H1 (cell line): Measurements from ENCODE around the gene WEE1. TPM values are rescaled to one million over a fixed set of nuclear protein-coding genes. Genes with fewer than 3 reads are reported as not detected.
A peak's percentile ranks its signal among the peaks of the same experiment; 100 is the strongest.

ENCODE experiments used
- CTCF ChIA-PET: fragments of 300-600 bp; sonication (Branson Sonifier 250); formaldehyde crosslinking; loops from one replicate; lab custom pipeline; 2021; ENCODE audit not compliant: partially characterized antibody; lab: Charles Lee
- POLR2A ChIA-PET: fragments of 300-600 bp; sonication (Branson Sonifier 250); formaldehyde crosslinking; loops from one replicate; lab custom pipeline; 2021; ENCODE audit warnings: inconsistent platforms; ENCODE audit not compliant: partially characterized antibody; lab: Charles Lee
- DNase-seq, 2 experiments: peaks; one replicate each; pipeline versions ENCODE4 v3.0.0 to v3.0.0-alpha.2; 2010 to 2022; ENCODE audit warnings: low spot score in 2 of 2, low read depth in 1 of 2, mixed read lengths in 1 of 2
- FAIRE-seq: peaks from 2 replicates; lab custom pipeline; 2011; peaks lifted over from hg19 to GRCh38; lab: Jason Lieb, UNC
- H2AFZ ChIP-seq: 2 replicates; pipeline ENCODE4 v1.8.1; 2012; ENCODE audit warnings: low read length, inconsistent platforms
- H2AK5ac ChIP-seq: 2 replicates; pipeline ENCODE4 v1.6.1; 2013; ENCODE audit warnings: low read depth, low read length
- H2BK120ac ChIP-seq: replicated peaks from 2 replicates; pipeline ENCODE3; 2013; ENCODE audit warnings: low read depth, low read length, inconsistent platforms
- H2BK12ac ChIP-seq: 2 replicates; pipeline ENCODE4 v1.6.1; 2013; ENCODE audit warnings: low read depth, low read length
- H2BK15ac ChIP-seq: 2 replicates; pipeline ENCODE4 v1.6.1; 2013; ENCODE audit warnings: low read length
- H2BK20ac ChIP-seq: 2 replicates; pipeline ENCODE4 v1.6.1; 2013; ENCODE audit warnings: low read length
- H2BK5ac ChIP-seq: 2 replicates; pipeline ENCODE4 v1.6.1; 2013; ENCODE audit warnings: low read depth, low read length
- H3K14ac ChIP-seq: 2 replicates; pipeline ENCODE4 v1.6.1; 2013; ENCODE audit warnings: inconsistent platforms; ENCODE audit not compliant: insufficient read length
- H3K18ac ChIP-seq: 2 replicates; pipeline ENCODE4 v1.6.1; 2013; ENCODE audit warnings: low read length; ENCODE audit errors: extremely low read depth
- H3K23ac ChIP-seq: 2 replicates; pipeline ENCODE4 v1.6.1; 2013; ENCODE audit warnings: inconsistent platforms; ENCODE audit not compliant: insufficient read length
- H3K23me2 ChIP-seq: 2 replicates; pipeline ENCODE4 v1.6.1; 2013; ENCODE audit warnings: low read depth, low read length
- H3K27ac ChIP-seq: 2 replicates; pipeline ENCODE4 v1.6.1; 2011; ENCODE audit warnings: low read depth, low read length, inconsistent platforms
- H3K27me3 ChIP-seq, 4 experiments: replicated peaks in 1 of 4; 1 replicate in 1 of 4; 2 replicates in 3 of 4; pipeline versions ENCODE4 v1.6.1 to v1.8.1; 2011 to 2013; ENCODE audit warnings: low read length in 3 of 4, mild to moderate bottlenecking in 3 of 4, inconsistent platforms in 2 of 4, mixed read lengths in 2 of 4, moderate library complexity in 1 of 4; ENCODE audit not compliant: control insufficient read depth in 3 of 4, insufficient read depth in 3 of 4; ENCODE audit errors: extremely low read depth in 1 of 4
- H3K36me3 ChIP-seq, 4 experiments: 2 replicates each; pipeline versions ENCODE4 v1.6.1 to v1.8.1; 2011 to 2013; ENCODE audit warnings: mild to moderate bottlenecking in 4 of 4, low read length in 3 of 4, moderate library complexity in 2 of 4, control low read depth in 1 of 4, inconsistent platforms in 1 of 4; ENCODE audit not compliant: insufficient read depth in 4 of 4, control insufficient read depth in 2 of 4
- H3K4ac ChIP-seq: replicated peaks from 2 replicates; pipeline ENCODE3; 2013; ENCODE audit warnings: low read length, low read depth, mixed read lengths, inconsistent platforms; ENCODE audit not compliant: insufficient read length
- H3K4me1 ChIP-seq, 4 experiments: replicated peaks in 1 of 4; 1 replicate in 1 of 4; 2 replicates in 3 of 4; pipeline versions ENCODE4 v1.6.1 to v1.8.1; 2011 to 2013; ENCODE audit warnings: low read length in 3 of 4, inconsistent platforms in 2 of 4, mixed read lengths in 1 of 4; ENCODE audit not compliant: insufficient read depth in 4 of 4, control insufficient read depth in 3 of 4
- H3K4me2 ChIP-seq, 2 experiments: 2 replicates each; pipeline versions ENCODE4 v1.6.1 to v1.8.1; 2011 to 2013; ENCODE audit warnings: low read depth in 2 of 2, low read length in 2 of 2, control low read depth in 1 of 2, inconsistent platforms in 1 of 2, mild to moderate bottlenecking in 1 of 2; ENCODE audit not compliant: insufficient read depth in 1 of 2
- H3K4me3 ChIP-seq, 4 experiments: fragments of 200-600, 300-600 bp in 1 of 4; sonication (generic), shearing (Covaris generic), sonication (Bioruptor Twin) in 1 of 4; 2 replicates each; pipeline versions ENCODE4 v1.5.1 to v1.8.1; 2011 to 2016; ENCODE audit warnings: low read length in 4 of 4, low read depth in 3 of 4, control low read depth in 2 of 4, inconsistent platforms in 2 of 4, mild to moderate bottlenecking in 2 of 4, mixed read lengths in 1 of 4, moderate library complexity in 1 of 4; ENCODE audit not compliant: insufficient read depth in 2 of 4; ENCODE audit errors: extremely low read depth in 1 of 4
- H3K56ac ChIP-seq: replicated peaks from 2 replicates; pipeline ENCODE3; 2013; ENCODE audit warnings: low read depth, mild to moderate bottlenecking, mixed read lengths, low read length, inconsistent platforms; ENCODE audit not compliant: insufficient read length
- H3K79me1 ChIP-seq: 2 replicates; pipeline ENCODE4 v1.6.1; 2013; ENCODE audit warnings: low read depth, low read length, control low read depth
- H3K79me2 ChIP-seq, 2 experiments: 2 replicates each; pipeline versions ENCODE4 v1.6.1 to v1.8.1; 2012 to 2013; ENCODE audit warnings: low read length in 2 of 2, mild to moderate bottlenecking in 2 of 2, inconsistent platforms in 1 of 2; ENCODE audit not compliant: insufficient read depth in 2 of 2, control insufficient read depth in 1 of 2
- H3K9ac ChIP-seq, 4 experiments: replicated peaks in 1 of 4; 1 replicate in 1 of 4; 2 replicates in 3 of 4; pipeline versions ENCODE4 v1.6.1 to v1.8.1; 2011 to 2013; ENCODE audit warnings: low read depth in 3 of 4, low read length in 3 of 4, control low read depth in 2 of 4, mild to moderate bottlenecking in 2 of 4, moderate library complexity in 2 of 4, inconsistent platforms in 1 of 4; ENCODE audit errors: extremely low read depth in 1 of 4
- H3K9me3 ChIP-seq, 2 experiments: 2 replicates each; pipeline versions ENCODE4 v1.6.1 to v1.8.1; 2012 to 2013; ENCODE audit warnings: mild to moderate bottlenecking in 2 of 2, moderate library complexity in 2 of 2, control low read depth in 1 of 2, inconsistent platforms in 1 of 2, low read depth in 1 of 2, low read length in 1 of 2, mixed read lengths in 1 of 2; ENCODE audit not compliant: insufficient read depth in 2 of 2
- H4K20me1 ChIP-seq, 2 experiments: replicated peaks in 1 of 2; 2 replicates each; pipeline versions ENCODE3 to v1.8.1; 2011 to 2013; ENCODE audit warnings: inconsistent platforms in 2 of 2, low read length in 2 of 2, mild to moderate bottlenecking in 1 of 2; ENCODE audit not compliant: insufficient read depth in 2 of 2, control insufficient read depth in 1 of 2
- H4K5ac ChIP-seq: 2 replicates; pipeline ENCODE4 v1.6.1; 2013; ENCODE audit warnings: low read length, low read depth, mixed read lengths, inconsistent platforms; ENCODE audit not compliant: insufficient read length
- H4K8ac ChIP-seq: 2 replicates; pipeline ENCODE4 v1.8.0; 2013; ENCODE audit warnings: mild to moderate bottlenecking, moderate library complexity, low read length, inconsistent platforms; ENCODE audit not compliant: insufficient read depth; ENCODE audit errors: extremely low read depth
- H4K91ac ChIP-seq: replicated peaks from 2 replicates; pipeline ENCODE3; 2013; ENCODE audit warnings: low read length, mixed read lengths, inconsistent platforms; ENCODE audit not compliant: insufficient read length
- CBX8 ChIP-seq: fragments of 300-800, 300-1000 bp; sonication (generic); IDR thresholded peaks from 2 replicates; pipeline ENCODE4 v1.7.1; 2016; ENCODE audit warnings: low read depth, low read length, borderline replicate concordance
- CHD2 ChIP-seq: IDR thresholded peaks from 2 replicates; pipeline ENCODE4 v1.6.1; 2012; ENCODE audit warnings: low read length, improper control_type of control experiment
- EP300 ChIP-seq, 2 experiments: IDR thresholded peaks; 1 replicate in 1 of 2; 2 replicates in 1 of 2; pipeline ENCODE4 v1.6.1; 2011 to 2012; ENCODE audit warnings: low read depth in 2 of 2, low read length in 2 of 2, mild to moderate bottlenecking in 2 of 2, borderline replicate concordance in 1 of 2, inconsistent platforms in 1 of 2, moderate library complexity in 1 of 2
- POLR2A ChIP-seq, 2 experiments: IDR thresholded peaks; 1 replicate in 1 of 2; 2 replicates in 1 of 2; pipeline ENCODE4 v1.6.1; 2011; ENCODE audit warnings: low read depth in 2 of 2, low read length in 2 of 2, mild to moderate bottlenecking in 2 of 2; ENCODE audit errors: control extremely low read depth in 1 of 2
- POU5F1 ChIP-seq: IDR thresholded peaks from 2 replicates; pipeline ENCODE4 v1.6.1; 2011; ENCODE audit warnings: low read depth, mild to moderate bottlenecking, low read length, moderate library complexity
- RAD21 ChIP-seq, 2 experiments: IDR thresholded peaks in 1 of 2; conservative IDR thresholded peaks in 1 of 2; 2 replicates each; pipeline ENCODE4 v1.6.1; 2011; ENCODE audit warnings: low read depth in 2 of 2, low read length in 2 of 2, improper control_type of control experiment in 1 of 2, inconsistent platforms in 1 of 2, mild to moderate bottlenecking in 1 of 2, moderate library complexity in 1 of 2
- RXRA ChIP-seq: IDR thresholded peaks from 2 replicates; pipeline ENCODE4 v1.6.1; 2011; ENCODE audit warnings: low read depth, mild to moderate bottlenecking, low read length, moderate library complexity; ENCODE audit not compliant: insufficient read depth
- SP1 ChIP-seq: IDR thresholded peaks from 2 replicates; pipeline ENCODE4 v1.6.1; 2011; ENCODE audit warnings: low read depth, low read length
- SRF ChIP-seq: IDR thresholded peaks from 2 replicates; pipeline ENCODE4 v1.6.1; 2011; ENCODE audit warnings: mild to moderate bottlenecking, low read depth, low read length, moderate library complexity
- YY1 ChIP-seq: IDR thresholded peaks from 2 replicates; pipeline ENCODE4 v1.6.1; 2011; ENCODE audit warnings: low read depth, mild to moderate bottlenecking, low read length
- WGBS, 2 experiments: shearing (Covaris generic) in 1 of 2; methylation state at CpG; one replicate each; pipeline versions ENCODE4 v1.1.6 to v1.1.7; 2013 to 2015; ENCODE audit warnings: low lambda C conversion rate in 2 of 2, mixed read lengths in 2 of 2, inconsistent platforms in 1 of 2, low coverage in 1 of 2, missing lambda C conversion rate in 1 of 2; ENCODE audit not compliant: insufficient replicate concordance in 2 of 2, insufficient coverage in 1 of 2, insufficient read length in 1 of 2; ENCODE audit errors: extremely low coverage in 1 of 2, missing lambda C conversion rate in 1 of 2; 5-methylcytosine and 5-hydroxymethylcytosine counted together
- polyA plus RNA-seq, 7 experiments: library from polyadenylated mRNA; depleted of rRNA in 3 of 7; stranded (reverse) in 5 of 7; unstranded in 2 of 7; fragments of >200 nt in 5 of 7; fragments of 200-250 nt in 2 of 7; gene quantifications; 1 replicate in 5 of 7; 2 replicates in 1 of 7; 4 replicates in 1 of 7; pipeline versions ENCODE4 v1.2.1 to v1.2.3, GENCODE V29; 2011 to 2013; ENCODE audit warnings: missing spikeins in 2 of 7, mixed read lengths in 2 of 7
- total RNA-seq: library from RNA; stranded (reverse); fragmentation: NEBNext Ultra II Directional; extraction: Animal tissue kit (Norgen Biotek cat#: 25700); gene quantifications from 2 replicates; pipeline ENCODE4 v1.2.1, GENCODE V29; 2021

Gene WEE1
- total and polyA plus RNA-seq, 2 of the 8 experiments (the other 6 are each of a cell fraction or from before 2014, with no cell fraction given) = 40.8 to 120 TPM

DNA sequence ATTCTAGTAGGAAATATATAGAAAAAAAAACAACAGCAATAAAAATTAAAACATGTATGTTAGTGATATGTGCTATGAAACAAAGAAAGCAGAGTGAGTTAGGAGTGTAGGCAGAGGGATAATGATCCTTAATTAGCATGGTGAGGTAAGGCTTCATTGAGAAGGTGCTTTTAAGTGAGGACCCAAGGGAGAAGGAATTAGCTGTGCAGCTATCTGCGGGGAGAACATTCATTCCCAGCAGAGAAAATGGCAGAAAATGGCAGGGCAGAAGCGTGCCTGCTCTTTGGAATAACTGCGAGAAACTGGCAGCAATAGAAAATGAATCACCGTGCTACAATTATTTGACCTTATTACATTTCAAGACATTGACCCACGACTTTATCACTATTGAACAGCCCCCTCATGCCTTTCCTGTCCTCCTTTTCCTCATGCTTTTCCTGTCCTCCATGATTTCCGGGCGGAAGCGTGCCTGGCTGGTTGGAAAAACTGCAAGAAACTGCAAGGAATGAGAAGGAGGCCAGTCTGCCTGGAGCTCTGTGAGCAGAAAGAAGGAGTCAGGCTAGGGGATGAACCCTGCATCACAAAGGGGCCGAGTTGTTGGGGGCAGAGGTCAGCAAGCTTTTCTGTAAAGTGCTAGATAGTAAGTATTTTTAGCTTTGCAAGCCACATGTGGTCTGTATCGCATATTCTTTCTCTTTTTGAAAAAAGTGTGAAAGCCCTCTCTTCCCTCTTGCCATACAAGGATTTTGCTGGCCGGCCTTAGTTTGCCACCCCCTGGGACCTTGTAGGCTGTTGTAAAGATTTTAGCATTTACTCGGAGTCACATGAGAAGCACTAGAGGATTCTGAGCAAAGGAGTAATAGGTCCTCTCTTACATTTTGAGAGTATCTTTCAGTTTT lies 53.3 kb downstream of the WEE1 start:
- Histone ChIP-seq H4K5ac (peak overlapping the region; percentile 11), H3K27ac (peak overlapping the region; percentile 76; the same call in 1 of the 2 replicates), H3K79me1 (no peaks in the 10 kb centered on the region), H2AFZ (no peak overlapping the region), H2BK15ac (0 out of 2 replicates have a peak overlapping the region, but pooled peaks have one; percentile 48), H3K36me3 (no peaks in the 10 kb centered on the region), H3K14ac (no peak overlapping the region), H3K79me2 (no peaks in the 10 kb centered on the region), H2AK5ac (no peak overlapping the region), H2BK12ac (peak overlapping the region; percentile 94), H2BK5ac (peak overlapping the region; percentile 84), H3K23me2 (no peaks in the 10 kb centered on the region; the same call in 1 of the 2 replicates), H3K4me2 (peak overlapping the region; percentile 46 to 64), H2BK20ac (peak overlapping the region; percentile 86), H3K56ac (no peak overlapping the region), H2BK120ac (peak overlapping the region; percentile 74), H3K23ac (no peak overlapping the region), H4K8ac (no peak overlapping the region), H4K91ac (peak overlapping the region; percentile 88), H3K9ac (peak overlapping the region in 2 of 4 experiments; percentile 10 to 44; a peak in 1 of 7 replicates), H3K4ac (peak overlapping the region; percentile 3), H3K4me1 (peaks cover 4 to 26% (median 18%) of the 10 kb centered on the region in 4 experiments), H3K9me3 (no peaks in the 10 kb centered on the region; a peak in 1 of 4 replicates), H4K20me1 (no peaks in the 10 kb centered on the region), H3K27me3 (no peaks in the 10 kb centered on the region), H3K18ac (peak overlapping the region; percentile 60), H3K4me3 (peak overlapping the region in 1 of 4 experiments; percentile 35; a peak in 2 of 8 replicates)
- 23% methylated on average over 12 of the region's 12 CpGs; no CpG with 5 or more reads in 1 of the 2 experiments for WGBS, 2 experiments
- POLR2A ChIA-PET = interaction anchor here (0.8 to 1.8 kb wide), 11 partner anchors 9 to 395 kb away, joined by 3 to 12 read pairs (median 4); no protein-coding TSS in a partner anchor
- FAIRE-seq (peak; percentile 57), DNase-seq (peak; percentile 61 to 65)
- CTCF ChIA-PET = interaction anchor here (0.5 to 1.3 kb wide), 6 partner anchors 9 to 102 kb away, joined by 3 to 6 read pairs (median 3); partner anchors contain the start of gene SWAP70
- TF ChIP-seq RAD21 (IDR thresholded peaks at IDR 0.05 in 1 of 2, conservative IDR thresholded peaks at IDR 0.05 in 1 of 2; ENCODE audit: low read depth in 2 of 2, low read length in 2 of 2) (0 out of 4 replicates have a peak, but pooled peaks have one; percentile 1 to 10), SP1 (peak; percentile 58), EP300 (IDR thresholded peaks at IDR 0.05; ENCODE audit: borderline replicate concordance in 1 of 2, low read depth in 2 of 2, low read length in 2 of 2) (no peak), POLR2A (IDR thresholded peaks at IDR 0.05; ENCODE audit: control extremely low read depth in 1 of 2, low read depth in 2 of 2, low read length in 2 of 2) (peak in 1 of 2 experiments; percentile 74; a peak in 1 of 3 replicates), YY1 (peak; percentile 11; the same call in 1 of the 2 replicates), SRF (peak; percentile 66), CHD2 (no peak), CBX8 (no peak), POU5F1 (peak; percentile 75; the same call in 1 of the 2 replicates), RXRA (no peak)
